Measurements from ENCODE around the gene THPO. TPM values are rescaled to one million over a fixed set of nuclear protein-coding genes. Genes with fewer than 3 reads are reported as not detected.
A peak's percentile ranks its signal among the peaks of the same experiment; 100 is the strongest.

Gene THPO
- total and polyA plus RNA-seq, 4 donors, result 0.17 to 0.31 (median 0.20) TPM

- TF ChIP-seq CTCF (IDR thresholded peaks at IDR 0.05; ENCODE audit: control extremely low read depth, extremely low read depth), result no peak
- Histone ChIP-seq H3K27me3 (ENCODE audit: control insufficient read depth in 3 of 3, insufficient read depth in 3 of 3, low read length in 2 of 3) (no peaks in the 10 kb centered on the region), H3K4me3 (no peak overlapping the region), H3K9me3 (ENCODE audit: control insufficient read depth in 4 of 4, insufficient read depth in 3 of 4, low read length in 3 of 4) (no peaks in the 10 kb centered on the region), H3K4me1 (ENCODE audit: control insufficient read depth in 5 of 5, insufficient read depth in 5 of 5, low read length in 5 of 5) (peaks cover 0 to 32% (median 7%) of the 10 kb centered on the region in 5 donors), H3K36me3 (ENCODE audit: control insufficient read depth in 4 of 4, insufficient read depth in 4 of 4, low read length in 4 of 4) (peaks cover 6 to 23% (median 15%) of the 10 kb centered on the region in 4 donors), H3K9ac (ENCODE audit: insufficient read depth in 1 of 2, low read length in 2 of 2) (peak overlapping the region in 1 of 2 donors; percentile 9), H3K27ac (ENCODE audit: low read depth in 1 of 2, low read length in 1 of 2) (peak overlapping the region in 1 of 2 donors; percentile 38)
- peak; percentile 77 for ATAC-seq (ENCODE audit: insufficient read depth, low FRiP score)
- WGBS, 2 donors, result 59 to 61% methylated on average over 14 of the region's 14 CpGs
- DNase-seq, result peak; percentile 61 to 72 (median 62)
These were observed 32.5 kb downstream of the THPO start for GRCh38 chr3:184345317-184346144.

- no peak overlapping the region for H3K9ac ChIP-seq (ENCODE audit: insufficient read depth in 1 of 2, low read length in 2 of 2)
- no peaks in the 10 kb centered on the region for H3K27me3 ChIP-seq (ENCODE audit: control insufficient read depth in 3 of 3, insufficient read depth in 3 of 3, low read length in 2 of 3)
- no peak overlapping the region for H3K27ac ChIP-seq (ENCODE audit: low read depth in 1 of 2, low read length in 1 of 2)
- no peak overlapping the region for H3K4me3 ChIP-seq
- peaks cover 0 to 32% (median 7%) of the 10 kb centered on the region in 5 donors for H3K4me1 ChIP-seq (ENCODE audit: control insufficient read depth in 5 of 5, insufficient read depth in 5 of 5, low read length in 5 of 5)
- H3K36me3 ChIP-seq (ENCODE audit: control insufficient read depth in 4 of 4, insufficient read depth in 4 of 4, low read length in 4 of 4), result peaks cover 6 to 23% (median 14%) of the 10 kb centered on the region in 4 donors
- no peak for TF ChIP-seq CTCF (IDR thresholded peaks at IDR 0.05; ENCODE audit: control extremely low read depth, extremely low read depth)
- 90% methylated on average over 23 to 24 of the region's 24 CpGs for WGBS, 2 donors
- no peaks in the 10 kb centered on the region for H3K9me3 ChIP-seq (ENCODE audit: control insufficient read depth in 4 of 4, insufficient read depth in 3 of 4, low read length in 3 of 4)
- DNase-seq (no peak), ATAC-seq (ENCODE audit: insufficient read depth, low FRiP score) (no peak)
These were observed 33.3 kb downstream of the THPO start for GRCh38 chr3:184344579-184345316.

GRCh38 chr3:184343200-184343876, 34.7 kb downstream of the THPO start:
- no peak for TF ChIP-seq CTCF (IDR thresholded peaks at IDR 0.05; ENCODE audit: control extremely low read depth, extremely low read depth)
- H3K36me3 ChIP-seq (ENCODE audit: control insufficient read depth in 4 of 4, insufficient read depth in 4 of 4, low read length in 4 of 4), result peaks cover 6 to 23% (median 14%) of the 10 kb centered on the region in 4 donors
- H3K9ac ChIP-seq (ENCODE audit: insufficient read depth in 1 of 2, low read length in 2 of 2), result no peak overlapping the region
- H3K4me3 ChIP-seq, result no peak overlapping the region
- ATAC-seq (ENCODE audit: insufficient read depth, low FRiP score) (no peak), DNase-seq (no peak)
- H3K27ac ChIP-seq (ENCODE audit: low read depth in 1 of 2, low read length in 1 of 2), result no peak overlapping the region
- 84 to 89% methylated on average over 5 of the region's 5 CpGs for WGBS, 2 donors
- peaks cover under 1 to 36% (median 9%) of the 10 kb centered on the region in 5 donors for H3K4me1 ChIP-seq (ENCODE audit: control insufficient read depth in 5 of 5, insufficient read depth in 5 of 5, low read length in 5 of 5)
- H3K27me3 ChIP-seq (ENCODE audit: control insufficient read depth in 3 of 3, insufficient read depth in 3 of 3, low read length in 2 of 3), result no peaks in the 10 kb centered on the region
- no peaks in the 10 kb centered on the region for H3K9me3 ChIP-seq (ENCODE audit: control insufficient read depth in 4 of 4, insufficient read depth in 3 of 4, low read length in 3 of 4)
